HCT116 (cell line): ENCODE data around the gene OTUD5. TPM values are rescaled to one million over a fixed set of nuclear protein-coding genes. Genes with fewer than 3 reads are reported as not detected.

Experiments
- ATAC-seq: fragments of 200-7000 bp; cut with Tn5 transposase; 2 replicates; pipeline ENCODE4 v1.9.1; 2020; ENCODE audit warnings: mild to moderate bottlenecking, moderate library complexity
- BruUV-seq: library from RNA; stranded (reverse); fragments of 400-500 nt; replicated peaks from 2 replicates; lab custom pipeline; 2021; lab: Mats Ljungman, UMichigan
- CTCF ChIA-PET: fragments of 300-600 bp; sonication (Branson Sonifier 250); formaldehyde crosslinking; loops from one replicate; lab custom pipeline; 2021; ENCODE audit warnings: antibody characterized with exemption; lab: Charles Lee
- POLR2A ChIA-PET: fragments of 300-600, 350-600 bp; sonication (Branson Sonifier 250); formaldehyde crosslinking; loops from one replicate; lab custom pipeline; 2021; ENCODE audit warnings: antibody characterized with exemption; lab: Charles Lee
- RAD21 ChIA-PET, 2 experiments: fragments of 300-600 bp; sonication (Branson Sonifier 250); formaldehyde crosslinking; loops; one replicate each; lab custom pipeline; 2023; ENCODE audit warnings: low total read pairs in 2 of 2; ENCODE audit not compliant: uncharacterized antibody in 2 of 2, unreplicated experiment in 2 of 2, low non-redundant PET in 1 of 2; lab: Charles Lee
- DNase-seq: peaks from one replicate; pipeline ENCODE4 v3.0.0-alpha.2; 2010; ENCODE audit warnings: low read depth, low spot score
- H2AFZ ChIP-seq: fragments of 200-600 bp; shearing (Covaris generic), sonication (generic); 2 replicates; pipeline ENCODE4 v1.6.1; 2017; ENCODE audit warnings: low read depth, mixed run types, mixed read lengths, antibody characterized with exemption, low read length; ENCODE audit not compliant: poor library complexity, severe bottlenecking
- H3K27ac ChIP-seq: 2 replicates; pipeline ENCODE4 v1.5.1; 2012; ENCODE audit warnings: low read depth, low read length
- H3K27me3 ChIP-seq: fragments of 200-600 bp; sonication (generic); 2 replicates; pipeline ENCODE4 v1.6.1; 2016; ENCODE audit warnings: mixed run types, low read length, mixed read lengths; ENCODE audit not compliant: insufficient read depth
- H3K36me3 ChIP-seq, 2 experiments: fragments of 200-500 bp in 1 of 2; fragments of 200-600 bp in 1 of 2; sonication (Bioruptor generic) in 1 of 2; sonication (generic) in 1 of 2; 2 replicates each; pipeline versions ENCODE4 v1.5.1 to v1.6.1; 2014 to 2016; ENCODE audit warnings: low read length in 2 of 2, inconsistent platforms in 1 of 2, mixed read lengths in 1 of 2, mixed run types in 1 of 2; ENCODE audit not compliant: insufficient read depth in 2 of 2, control insufficient read depth in 1 of 2
- H3K4me1 ChIP-seq, 2 experiments: fragments of 200-600 bp in 1 of 2; sonication (generic) in 1 of 2; 2 replicates each; pipeline versions ENCODE4 v1.5.1 to v1.6.1; 2012 to 2017; ENCODE audit warnings: low read length in 2 of 2, inconsistent platforms in 1 of 2, mild to moderate bottlenecking in 1 of 2, mixed read lengths in 1 of 2, mixed run types in 1 of 2, moderate library complexity in 1 of 2; ENCODE audit not compliant: insufficient read depth in 2 of 2, control insufficient read depth in 1 of 2
- H3K4me2 ChIP-seq: fragments of 200-600 bp; sonication (generic); 2 replicates; pipeline ENCODE4 v1.6.1; 2017; ENCODE audit warnings: mixed run types, low read length, mixed read lengths
- H3K4me3 ChIP-seq, 2 experiments: fragments of 200-600 bp in 1 of 2; sonication (generic) in 1 of 2; replicated peaks in 1 of 2; 2 replicates each; pipeline ENCODE4 v1.5.1; 2011 to 2016; ENCODE audit warnings: low read length in 2 of 2, control low read depth in 1 of 2, low read depth in 1 of 2, mild to moderate bottlenecking in 1 of 2, mixed read lengths in 1 of 2, mixed run types in 1 of 2
- H3K79me2 ChIP-seq: fragments of 200-600 bp; sonication (generic); 2 replicates; pipeline ENCODE4 v1.6.1; 2017; ENCODE audit warnings: mild to moderate bottlenecking, mixed run types, low read length, moderate library complexity, mixed read lengths; ENCODE audit not compliant: insufficient read depth
- H3K9ac ChIP-seq: fragments of 200-600 bp; sonication (generic); 2 replicates; pipeline ENCODE4 v1.6.1; 2016; ENCODE audit warnings: low read length, mixed read lengths
- H3K9me2 ChIP-seq: fragments of 200-600 bp; sonication (generic), shearing (Covaris generic); 2 replicates; pipeline ENCODE4 v1.6.1; 2017; ENCODE audit warnings: mixed run types, mild to moderate bottlenecking, moderate library complexity; ENCODE audit not compliant: insufficient read depth
- H3K9me3 ChIP-seq, 2 experiments: fragments of 200-500 bp in 1 of 2; fragments of 200-600 bp in 1 of 2; sonication (Bioruptor generic) in 1 of 2; sonication (generic) in 1 of 2; 2 replicates each; pipeline ENCODE4 v1.6.1; 2014 to 2017; ENCODE audit warnings: low read length in 2 of 2, mixed read lengths in 2 of 2, inconsistent platforms in 1 of 2, low read depth in 1 of 2, mild to moderate bottlenecking in 1 of 2, mixed run types in 1 of 2, moderate library complexity in 1 of 2; ENCODE audit not compliant: control insufficient read depth in 1 of 2, insufficient read depth in 1 of 2
- H4K20me1 ChIP-seq: fragments of 200-600 bp; sonication (generic), shearing (Covaris generic); 2 replicates; pipeline ENCODE4 v1.6.1; 2017; ENCODE audit warnings: mixed run types, mild to moderate bottlenecking, moderate library complexity; ENCODE audit not compliant: insufficient read depth
- ATF3 ChIP-seq: IDR thresholded peaks from 2 replicates; pipeline ENCODE4 v1.6.1; 2012
- CBX3 ChIP-seq: IDR thresholded peaks from 2 replicates; pipeline ENCODE4 v1.6.1; 2012; ENCODE audit warnings: low read depth
- CEBPB ChIP-seq: IDR thresholded peaks from 2 replicates; pipeline ENCODE4 v1.6.1; 2012; ENCODE audit warnings: low read depth
- CTCF ChIP-seq, 3 experiments: fragments of 200-600 bp in 1 of 3; sonication (generic) in 1 of 3; IDR thresholded peaks in 2 of 3; conservative IDR thresholded peaks in 1 of 3; 2 replicates each; pipeline ENCODE4 v1.5.1; 2012 to 2017; ENCODE audit warnings: low read depth in 2 of 3, low read length in 2 of 3, antibody characterized with exemption in 1 of 3, borderline replicate concordance in 1 of 3, control low read depth in 1 of 3, mild to moderate bottlenecking in 1 of 3, mixed read lengths in 1 of 3, mixed run types in 1 of 3, moderate library complexity in 1 of 3; ENCODE audit not compliant: insufficient read depth in 1 of 3
- ELF1 ChIP-seq: IDR thresholded peaks from 2 replicates; pipeline ENCODE4 v1.6.1; 2012; ENCODE audit warnings: low read depth, borderline replicate concordance
- EZH2 ChIP-seq: fragments of 200-600 bp; sonication (generic); IDR thresholded peaks from 2 replicates; pipeline ENCODE4 v1.6.1; 2017; ENCODE audit warnings: antibody characterized with exemption, mixed run types
- FOSL1 ChIP-seq: IDR thresholded peaks from 2 replicates; pipeline ENCODE4 v1.6.1; 2012; ENCODE audit warnings: low read depth
- JUND ChIP-seq: IDR thresholded peaks from 2 replicates; pipeline ENCODE4 v1.6.1; 2012
- POLR2A ChIP-seq: IDR thresholded peaks from 2 replicates; pipeline ENCODE4 v1.7.0; 2011; ENCODE audit warnings: borderline replicate concordance; ENCODE audit not compliant: insufficient read depth, insufficient read length; ENCODE audit errors: extremely low read depth
- RAD21 ChIP-seq: IDR thresholded peaks from 2 replicates; pipeline ENCODE4 v1.6.1; 2012; ENCODE audit warnings: low read depth, mild to moderate bottlenecking
- SIN3A ChIP-seq: IDR thresholded peaks from 2 replicates; pipeline ENCODE4 v1.6.1; 2012; ENCODE audit warnings: low read depth
- SP1 ChIP-seq: IDR thresholded peaks from 2 replicates; pipeline ENCODE4 v1.6.1; 2012; ENCODE audit warnings: low read depth
- SRF ChIP-seq: IDR thresholded peaks from 2 replicates; pipeline ENCODE4 v1.6.1; 2012; ENCODE audit warnings: low read depth
- TCF7L2 ChIP-seq: IDR thresholded peaks from 2 replicates; pipeline ENCODE4 v1.7.0; 2011; ENCODE audit warnings: borderline replicate concordance, inconsistent platforms; ENCODE audit not compliant: insufficient read depth, insufficient read length; ENCODE audit errors: extremely low read depth
- ZBTB33 ChIP-seq: IDR thresholded peaks from 2 replicates; pipeline ENCODE4 v1.6.1; 2011; ENCODE audit warnings: mild to moderate bottlenecking, low read length, moderate library complexity; ENCODE audit not compliant: insufficient replicate concordance; ENCODE audit errors: extremely low read depth
- ZFX ChIP-seq: fragments of 450-650 bp; IDR thresholded peaks from 2 replicates; pipeline ENCODE4 v1.6.1; 2017
- ZNF274 ChIP-seq: fragments of 200-500 bp; sonication (Bioruptor generic); IDR thresholded peaks from 2 replicates; pipeline ENCODE4 v1.6.1; 2014; ENCODE audit warnings: mild to moderate bottlenecking, low read depth, low read length, inconsistent platforms
- intact Hi-C: fragments of 100-400 bp; cut with micrococcal nuclease; formaldehyde crosslinking; loops from 2 replicates; pipeline ENCODE4 v1.10.0; 2022
- total RNA-seq: library from RNA; stranded (reverse); gene quantifications from one replicate; pipeline ENCODE4 v1.2.1, GENCODE V29; 2021; ENCODE audit not compliant: unreplicated experiment

Gene OTUD5
- total RNA-seq, 1 experiment from 2014 or later = 42.6 TPM

GRCh38 chrX:48975041-48975440, 17.6 kb upstream of the OTUD5 start:
- no peak for DNase-seq
- RAD21 ChIA-PET = no interaction called here

GRCh38 chrX:48974574-48974973, 17.2 kb upstream of the OTUD5 start:
- ChIA-PET POLR2A (no interaction called here), RAD21 (no interaction called here), CTCF (no interaction called here)
- H3K9me3 ChIP-seq = no peaks in the 10 kb centered on the region
- BruUV-seq = no TSS peak
- H2AFZ ChIP-seq = no peak overlapping the region
- no peaks in the 10 kb centered on the region for H3K4me1 ChIP-seq
- H3K4me2 ChIP-seq = no peak overlapping the region
- H3K9me2 ChIP-seq = no peaks in the 10 kb centered on the region
- no peak overlapping the region for H3K4me3 ChIP-seq
- DNase-seq = no peak
- no peak overlapping the region for H3K27ac ChIP-seq
- H3K9ac ChIP-seq = no peak overlapping the region
- no peaks in the 10 kb centered on the region for H3K79me2 ChIP-seq
- no peak for ATAC-seq
- no peaks in the 10 kb centered on the region for H3K27me3 ChIP-seq
- intact Hi-C loops = no loop called here
- peaks cover 0 to 2% of the 10 kb centered on the region in 2 experiments; a peak in 1 of 4 replicates for H3K36me3 ChIP-seq
- no peaks in the 10 kb centered on the region for H4K20me1 ChIP-seq
- TF ChIP-seq ZBTB33 = no peak
- TF ChIP-seq ZNF274 = no peak
- TF ChIP-seq CBX3 = no peak
- TF ChIP-seq POLR2A = no peak
- no peak for TF ChIP-seq TCF7L2
- TF ChIP-seq SIN3A = no peak
- no peak for TF ChIP-seq FOSL1
- TF ChIP-seq ATF3 = no peak
- no peak for TF ChIP-seq CTCF (IDR thresholded peaks at IDR 0.05 in 2 of 3, conservative IDR thresholded peaks at IDR 0.05 in 1 of 3; ENCODE audit: borderline replicate concordance in 1 of 3, insufficient read depth in 1 of 3, low read depth in 2 of 3, low read length in 2 of 3)
- no peak for TF ChIP-seq RAD21
- no peak for TF ChIP-seq SP1
- TF ChIP-seq SRF = no peak
- no peak for TF ChIP-seq CEBPB
- no peak for TF ChIP-seq JUND
- TF ChIP-seq EZH2 = no peak
- no peak for TF ChIP-seq ZFX

More at GRCh38 chrX:48975041-48975440, 17.6 kb upstream of the OTUD5 start:
- Histone ChIP-seq H3K79me2 (no peaks in the 10 kb centered on the region), H3K4me3 (no peak overlapping the region), H3K9me2 (no peaks in the 10 kb centered on the region), H3K9me3 (no peaks in the 10 kb centered on the region), H3K4me2 (no peak overlapping the region), H3K4me1 (no peaks in the 10 kb centered on the region), H3K36me3 (peaks cover 0 to 2% of the 10 kb centered on the region in 2 experiments; a peak in 1 of 4 replicates), H3K27ac (no peak overlapping the region), H3K27me3 (no peaks in the 10 kb centered on the region), H4K20me1 (no peaks in the 10 kb centered on the region), H2AFZ (no peak overlapping the region), H3K9ac (no peak overlapping the region)
- ATAC-seq = no peak
- BruUV-seq = no TSS peak
- TF ChIP-seq EZH2 = no peak
- TF ChIP-seq SP1 = no peak
- TF ChIP-seq ZNF274 = no peak
- TF ChIP-seq CBX3 = no peak
- TF ChIP-seq SIN3A = no peak
- TF ChIP-seq ATF3 = no peak
- no peak for TF ChIP-seq ELF1
- intact Hi-C loops = no loop called here
- POLR2A ChIA-PET = no interaction called here
- CTCF ChIA-PET = no interaction called here
